ENCODE measurements around the gene KIF5A. TPM values are rescaled to one million over a fixed set of nuclear protein-coding genes. Genes with fewer than 3 reads are reported as not detected.
"Not testable (repeated sequence)": the region's sequence is repeated elsewhere in the genome, so short reads cannot be mapped to it uniquely, and the experiment has no call there.

Gene KIF5A
- polyA plus RNA-seq, 3 donors from 2014 or later: not detected

DNA sequence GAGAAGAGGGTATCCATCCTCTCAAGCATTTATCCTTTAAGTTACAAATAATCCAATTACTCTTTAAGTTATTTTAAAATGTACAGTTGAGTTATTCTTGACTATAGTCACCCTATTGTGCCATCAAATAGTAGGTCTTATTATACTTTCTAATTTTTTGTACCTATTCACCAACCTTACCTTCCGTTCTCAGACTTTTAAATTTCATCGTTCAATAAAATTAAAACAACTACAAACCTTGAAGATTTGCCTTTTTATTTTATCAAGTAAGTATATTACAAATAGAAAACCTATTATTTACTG is 1.9 kb upstream of the KIF5A start:
- Mint-ChIP-seq H3K4me3 (peak overlapping the region in 4 of 5 donors; percentile 90 to 100 (median 98)), H3K27ac (peak overlapping the region in 1 of 6 donors; percentile 85), H3K4me1 (peaks cover 43 to 48% of the 10 kb centered on the region in 2 donors), H3K9me3 (no peaks in the 10 kb centered on the region), H3K27me3 (ENCODE audit: low read depth in 3 of 3) (peaks cover 3 to 14% (median 4%) of the 10 kb centered on the region in 3 donors), H3K36me3 (no peaks in the 10 kb centered on the region)
- no peak for DNase-seq

GRCh38 chr12:57548488-57548887 is 1.4 kb upstream of the KIF5A start:
- Mint-ChIP-seq H3K4me3 (peak overlapping the region in 3 of 5 donors; percentile 36 to 51 (median 40)), H3K36me3 (no peaks in the 10 kb centered on the region), H3K9me3 (peaks cover 0 to under 1% (median 0%) of the 10 kb centered on the region in 6 donors), H3K4me1 (peaks cover 41 to 44% of the 10 kb centered on the region in 2 donors), H3K27ac (no peak overlapping the region), H3K27me3 (ENCODE audit: low read depth in 3 of 3) (peaks cover 4 to 14% (median 7%) of the 10 kb centered on the region in 3 donors)
- DNase-seq: no peak

DNA sequence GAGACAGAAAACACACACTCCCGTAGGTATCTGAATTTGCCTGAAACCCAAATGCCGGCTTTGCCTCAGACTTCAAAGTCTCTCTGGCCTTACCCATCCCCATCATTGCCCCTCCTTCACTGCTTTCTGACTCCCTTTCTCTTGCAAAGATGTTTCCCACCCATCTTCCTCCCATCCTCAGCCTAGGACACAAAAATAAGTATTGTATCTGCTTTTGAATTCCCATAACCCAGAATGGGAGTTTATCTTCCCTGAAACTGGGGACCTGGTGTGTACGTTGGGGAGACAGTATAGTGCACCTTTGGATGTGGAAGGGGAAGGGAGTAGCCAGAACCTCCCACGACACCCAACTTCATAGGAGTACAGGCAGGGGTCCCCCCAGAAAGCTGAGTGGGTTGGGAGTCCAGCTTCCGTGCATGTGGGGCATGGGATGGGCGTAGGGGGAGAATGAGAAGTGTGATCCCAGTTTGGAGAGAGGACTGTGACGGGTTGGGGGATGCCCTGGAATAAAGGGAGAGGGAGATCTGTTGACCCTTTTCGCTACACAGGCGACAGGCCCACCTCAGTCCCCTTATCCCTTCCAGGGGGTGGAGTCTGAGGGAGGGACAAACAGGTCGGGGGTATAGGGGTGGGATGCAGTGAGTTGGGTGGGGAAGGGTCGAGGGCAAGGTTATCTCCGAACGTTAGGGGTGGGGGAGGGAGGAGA is 488 bp upstream of the KIF5A start:
- no peak overlapping the region for H3K27ac Mint-ChIP-seq
- peak overlapping the region; percentile 22 to 63 (median 56) for H3K4me3 Mint-ChIP-seq
- peaks cover 38% of the 10 kb centered on the region in 2 donors for H3K4me1 Mint-ChIP-seq
- peaks cover 4 to 14% (median 7%) of the 10 kb centered on the region in 3 donors for H3K27me3 Mint-ChIP-seq (ENCODE audit: low read depth in 3 of 3)
- no peaks in the 10 kb centered on the region for H3K36me3 Mint-ChIP-seq
- H3K9me3 Mint-ChIP-seq: peaks cover 0 to 2% (median 0%) of the 10 kb centered on the region in 6 donors
- no peak for DNase-seq

- Mint-ChIP-seq H3K4me1 (peaks cover 24 to 26% of the 10 kb centered on the region in 2 donors), H3K9me3 (peaks cover 0 to 2% (median 0%) of the 10 kb centered on the region in 6 donors), H3K4me3 (peak overlapping the region in 4 of 5 donors; percentile 47 to 72 (median 59)), H3K36me3 (no peaks in the 10 kb centered on the region), H3K27ac (no peak overlapping the region), H3K27me3 (ENCODE audit: low read depth in 3 of 3) (peaks cover 4 to 14% (median 9%) of the 10 kb centered on the region in 3 donors)
- DNase-seq: no peak
Measured at GRCh38 chr12:57550641-57551549, 1.1 kb downstream of the KIF5A start.

DNA sequence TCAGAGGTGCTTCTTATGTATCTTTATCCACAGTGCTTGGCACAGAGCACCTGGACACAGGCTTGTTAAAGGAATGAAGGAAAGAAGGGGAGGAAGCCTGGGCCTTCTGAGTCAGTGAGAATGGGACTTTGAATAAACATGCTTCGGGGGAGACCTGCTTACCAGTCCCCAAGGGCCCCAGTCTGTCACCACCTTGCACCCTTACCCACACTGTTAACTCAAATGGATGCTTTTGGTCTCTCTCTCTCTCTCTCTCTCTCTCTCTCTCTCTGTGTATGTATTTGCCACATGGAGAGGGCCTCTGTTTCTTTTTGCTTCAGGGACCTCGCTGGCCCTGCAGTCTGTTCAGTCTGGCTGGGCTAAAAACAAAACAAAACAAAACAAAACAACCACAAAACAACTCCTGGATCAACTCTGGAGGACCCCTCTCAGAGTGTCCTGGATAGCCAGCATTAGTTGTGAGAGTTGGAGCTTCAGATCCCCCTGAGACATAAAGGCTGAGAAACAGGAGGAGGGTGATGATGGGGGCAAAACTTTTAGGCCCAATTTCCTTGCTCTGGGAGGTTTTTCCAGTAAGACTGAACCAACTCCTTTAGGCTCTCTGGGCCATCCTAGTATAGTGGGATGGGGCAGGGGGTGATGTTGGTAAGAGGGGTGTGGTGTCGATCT is 1.9 kb downstream of the KIF5A start:
- Mint-ChIP-seq H3K9me3 (peaks cover 0 to 2% (median 0%) of the 10 kb centered on the region in 6 donors), H3K4me1 (peaks cover 16 to 19% of the 10 kb centered on the region in 2 donors), H3K36me3 (no peaks in the 10 kb centered on the region), H3K27me3 (ENCODE audit: low read depth in 3 of 3) (peaks cover 4 to 12% (median 11%) of the 10 kb centered on the region in 3 donors), H3K27ac (no peak overlapping the region), H3K4me3 (peak overlapping the region in 1 of 5 donors; percentile 72)
- DNase-seq: no peak

- H3K4me3 Mint-ChIP-seq: no peak overlapping the region
- H3K27ac Mint-ChIP-seq: no peak overlapping the region
- peaks cover 11 to 15% of the 10 kb centered on the region in 2 donors for H3K4me1 Mint-ChIP-seq
- H3K27me3 Mint-ChIP-seq (ENCODE audit: low read depth in 3 of 3): peaks cover 4 to 13% (median 12%) of the 10 kb centered on the region in 3 donors
- no peak for DNase-seq
- H3K36me3 Mint-ChIP-seq: no peaks in the 10 kb centered on the region
- peaks cover 0 to 2% (median 0%) of the 10 kb centered on the region in 6 donors for H3K9me3 Mint-ChIP-seq
Measured at GRCh38 chr12:57552306-57552651, 2.4 kb downstream of the KIF5A start.

DNA sequence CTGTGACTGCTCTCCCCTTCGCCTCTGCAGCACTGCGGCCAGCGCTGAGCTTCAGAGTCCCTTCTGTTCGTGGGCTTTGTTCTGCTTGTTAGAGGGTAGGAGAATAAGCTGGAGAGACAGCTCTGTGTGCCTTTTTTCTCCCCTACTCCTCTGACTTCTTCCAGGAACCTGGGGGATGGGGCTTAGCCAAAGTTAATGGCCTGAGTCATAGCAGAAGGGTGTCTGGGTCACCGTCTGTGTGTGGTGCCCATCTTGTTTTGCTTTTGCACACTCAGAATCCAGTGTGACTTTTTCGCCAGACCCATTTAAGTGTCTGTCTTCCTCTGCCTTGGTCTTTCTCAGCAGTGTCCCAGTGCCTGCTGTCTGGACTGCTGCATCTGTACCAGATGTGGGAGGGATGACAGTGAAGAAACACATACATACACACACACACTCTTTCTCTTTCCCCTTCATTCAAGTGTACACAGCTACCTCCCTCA is 3.0 kb downstream of the KIF5A start:
- peaks cover 5 to 10% of the 10 kb centered on the region in 2 donors for H3K4me1 Mint-ChIP-seq
- no peak overlapping the region for H3K27ac Mint-ChIP-seq
- H3K9me3 Mint-ChIP-seq: peaks cover 0 to 2% (median 0%) of the 10 kb centered on the region in 6 donors
- no peak for DNase-seq
- H3K36me3 Mint-ChIP-seq: no peaks in the 10 kb centered on the region
- peaks cover 4 to 13% (median 12%) of the 10 kb centered on the region in 3 donors for H3K27me3 Mint-ChIP-seq (ENCODE audit: low read depth in 3 of 3)
- no peak overlapping the region for H3K4me3 Mint-ChIP-seq

GRCh38 chr12:57553343-57554202 is 3.7 kb downstream of the KIF5A start:
- Mint-ChIP-seq H3K27me3 (ENCODE audit: low read depth in 3 of 3) (peaks cover 3 to 13% (median 12%) of the 10 kb centered on the region in 3 donors), H3K9me3 (peaks cover 0 to 2% (median 0%) of the 10 kb centered on the region in 6 donors), H3K27ac (no peak overlapping the region), H3K36me3 (no peaks in the 10 kb centered on the region), H3K4me3 (no peak overlapping the region), H3K4me1 (peaks cover 5 to 10% of the 10 kb centered on the region in 2 donors)
- DNase-seq: no peak

DNA sequence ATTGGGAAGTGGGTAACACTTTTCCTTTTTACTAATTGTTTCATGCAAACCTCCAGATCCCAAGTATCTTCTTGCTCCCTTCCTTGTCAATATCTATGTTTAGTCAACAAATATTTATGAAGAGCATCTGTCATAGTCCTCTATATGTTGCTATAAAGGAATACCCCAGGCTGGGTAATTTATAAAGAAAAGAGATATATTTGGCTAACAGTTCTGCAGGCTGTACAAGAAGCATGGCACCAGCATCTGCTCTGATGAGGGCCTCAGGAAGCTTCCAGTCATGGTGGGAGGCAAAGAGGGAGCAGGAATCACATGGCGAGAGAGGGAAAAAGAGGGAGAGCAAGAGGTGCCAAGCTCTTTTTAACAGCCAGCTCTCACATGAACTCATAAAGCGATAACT is 4.6 kb downstream of the KIF5A start:
- H3K4me3 Mint-ChIP-seq: no peak overlapping the region

GRCh38 chr12:57554897-57555296 is 5.1 kb downstream of the KIF5A start:
- DNase-seq: no peak
- no peak overlapping the region for H3K4me3 Mint-ChIP-seq
- peaks cover 0 to 2% (median 0%) of the 10 kb centered on the region in 6 donors for H3K9me3 Mint-ChIP-seq
- peaks cover 2 to 13% (median 6%) of the 10 kb centered on the region in 3 donors for H3K27me3 Mint-ChIP-seq (ENCODE audit: low read depth in 3 of 3)
- peaks cover 2 to 5% of the 10 kb centered on the region in 2 donors for H3K4me1 Mint-ChIP-seq
- no peak overlapping the region for H3K27ac Mint-ChIP-seq
- no peaks in the 10 kb centered on the region for H3K36me3 Mint-ChIP-seq

More for the DNA sequence above, 4.6 kb downstream of the KIF5A start:
- no peak for DNase-seq
- H3K36me3 Mint-ChIP-seq: no peaks in the 10 kb centered on the region
- peaks cover 0 to 2% (median 0%) of the 10 kb centered on the region in 6 donors for H3K9me3 Mint-ChIP-seq
- H3K27me3 Mint-ChIP-seq (ENCODE audit: low read depth in 3 of 3): peaks cover 2 to 13% (median 8%) of the 10 kb centered on the region in 3 donors
- peaks cover 3 to 5% of the 10 kb centered on the region in 2 donors for H3K4me1 Mint-ChIP-seq
- H3K27ac Mint-ChIP-seq: no peak overlapping the region

- Mint-ChIP-seq H3K36me3 (no peaks in the 10 kb centered on the region), H3K27ac (no peak overlapping the region), H3K27me3 (ENCODE audit: low read depth in 3 of 3) (peaks cover 2 to 18% (median 6%) of the 10 kb centered on the region in 3 donors), H3K4me3 (no peak overlapping the region), H3K4me1 (no peaks in the 10 kb centered on the region), H3K9me3 (no peaks in the 10 kb centered on the region)
- DNase-seq: no peak
Measured at GRCh38 chr12:57558864-57559263, 9.0 kb downstream of the KIF5A start.

- peaks cover 3 to 20% (median 6%) of the 10 kb centered on the region in 3 donors for H3K27me3 Mint-ChIP-seq (ENCODE audit: low read depth in 3 of 3)
- H3K27ac Mint-ChIP-seq: no peak overlapping the region
- DNase-seq: no peak
- no peaks in the 10 kb centered on the region for H3K36me3 Mint-ChIP-seq
- no peak overlapping the region for H3K4me3 Mint-ChIP-seq
- no peaks in the 10 kb centered on the region for H3K9me3 Mint-ChIP-seq
- no peaks in the 10 kb centered on the region for H3K4me1 Mint-ChIP-seq
Measured at GRCh38 chr12:57560516-57560915, 10.7 kb downstream of the KIF5A start.

GRCh38 chr12:57561117-57561516 is 11.3 kb downstream of the KIF5A start:
- not testable (repeated sequence) for H3K4me1 Mint-ChIP-seq, H3K4me3 Mint-ChIP-seq, H3K9me3 Mint-ChIP-seq, H3K27ac Mint-ChIP-seq, DNase-seq, H3K36me3 Mint-ChIP-seq
- peaks cover 3 to 20% (median 6%) of the 10 kb centered on the region in 3 donors for H3K27me3 Mint-ChIP-seq (ENCODE audit: low read depth in 3 of 3)

All from immature natural killer cell (primary cell).